Dedifferentiated amniotic fluid mesenchymal stem cell (primary cell): ENCODE results near the gene TRNT1.

Experiments
- DNase-seq: peaks from one replicate; pipeline ENCODE4 v3.0.0-alpha.2; 2016; ENCODE audit errors: extremely low spot score

Gene TRNT1

DNA sequence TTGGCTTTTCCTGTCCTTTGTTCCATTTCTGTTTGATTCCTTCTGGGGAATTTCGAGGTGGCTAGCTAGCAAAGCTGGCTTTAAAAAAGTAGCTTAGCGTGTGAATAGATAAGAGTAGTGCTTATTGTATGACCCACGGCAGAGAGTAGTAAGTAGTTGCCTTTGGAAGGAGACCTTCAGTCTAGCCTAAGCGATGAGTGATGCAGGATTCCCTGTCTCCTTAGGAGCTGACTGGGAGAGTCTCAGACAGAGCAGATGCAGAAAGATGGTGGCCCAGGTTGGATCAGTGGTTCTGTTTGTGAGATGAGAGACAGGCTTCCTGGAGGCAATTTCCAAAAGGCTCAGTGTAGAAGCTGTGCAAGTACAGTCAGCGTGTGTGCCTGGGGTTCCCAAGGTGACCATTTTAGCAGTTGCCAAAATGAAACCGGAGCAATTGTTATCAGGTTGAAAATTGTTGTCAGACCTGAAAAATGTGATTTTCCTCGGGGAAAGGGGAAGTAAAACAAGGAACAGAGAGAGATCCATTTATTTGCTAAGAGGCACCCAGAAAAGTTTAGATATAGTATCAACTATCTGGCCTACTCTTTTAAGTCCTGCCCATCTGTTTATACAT lies 15.9 kb upstream of the TRNT1 start:
- DNase-seq: no peak

GRCh38 chr3:3113042-3113709 lies 13.6 kb upstream of the TRNT1 start:
- DNase-seq: no peak

GRCh38 chr3:3117651-3118050 lies 9.1 kb upstream of the TRNT1 start:
- DNase-seq: no peak

DNA sequence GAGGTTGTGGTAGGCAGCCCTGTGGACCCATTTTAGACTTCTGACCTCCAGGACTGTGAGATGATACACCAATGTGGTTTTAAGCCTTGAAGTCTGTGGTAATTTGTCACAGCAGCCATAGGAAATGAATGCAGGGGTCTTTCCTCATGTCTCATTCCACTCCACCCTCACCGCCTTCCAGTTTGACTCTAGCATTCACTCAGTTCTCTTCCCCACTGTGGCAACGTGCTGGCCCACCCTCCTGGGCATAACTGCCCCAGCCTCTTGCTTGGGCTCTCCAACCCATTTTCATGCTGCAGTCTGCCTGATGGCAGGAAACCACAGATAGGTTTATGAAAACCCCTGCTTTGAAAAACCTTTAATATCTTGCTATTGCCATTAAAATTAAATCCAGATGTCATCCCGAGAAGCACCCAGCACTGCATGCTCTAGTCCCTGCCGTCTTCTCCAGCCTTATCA lies 7.3 kb upstream of the TRNT1 start:
- no peak for DNase-seq

DNA sequence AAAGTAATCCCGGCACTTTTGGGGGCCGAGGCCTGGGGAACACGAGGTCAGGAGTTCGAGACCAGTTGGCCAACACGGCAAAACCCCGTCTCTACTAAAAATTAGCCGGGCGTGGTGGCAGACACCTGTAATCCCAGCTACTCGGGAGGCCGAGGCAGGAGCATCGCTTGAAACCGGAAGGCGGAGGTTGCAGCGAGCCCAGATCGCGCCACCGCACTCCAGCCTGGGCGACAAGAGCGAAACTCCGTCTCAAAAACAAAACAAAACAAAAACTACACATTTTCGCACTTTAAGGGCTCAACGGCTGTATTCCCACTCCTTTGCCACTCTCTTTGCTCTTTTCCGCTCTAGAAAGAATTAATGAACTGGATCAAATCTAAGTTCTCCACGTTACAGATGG lies 763 bp upstream of the TRNT1 start:
- no peak for DNase-seq

DNA sequence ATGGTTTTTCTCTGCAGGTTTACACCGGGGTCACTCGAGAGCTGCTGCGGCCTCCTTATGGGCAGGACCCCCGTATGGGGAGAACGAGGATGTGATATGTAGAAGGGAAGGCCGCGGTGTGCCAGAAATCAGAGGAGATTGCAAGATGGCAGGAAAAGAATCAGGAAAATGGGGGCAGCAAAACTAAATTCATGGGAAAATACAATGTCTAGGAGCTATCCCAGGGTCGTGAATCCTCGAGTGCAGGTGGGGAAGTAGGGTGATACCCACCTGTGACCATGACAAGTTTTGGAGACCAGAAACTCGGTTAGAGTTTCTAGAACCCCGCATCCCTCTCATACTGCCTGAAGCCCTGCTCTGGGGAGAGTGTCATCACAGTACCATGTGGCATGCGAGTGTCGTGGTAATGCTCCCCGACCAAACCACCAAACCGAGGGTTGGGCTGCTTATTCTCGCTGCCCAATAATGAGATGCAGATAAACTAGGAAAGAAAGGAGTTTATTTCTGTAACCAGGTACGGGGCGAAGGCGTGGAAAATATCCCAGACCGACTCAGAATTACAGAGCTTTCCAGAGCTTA lies 781 bp downstream of the TRNT1 start:
- DNase-seq: no peak

DNA sequence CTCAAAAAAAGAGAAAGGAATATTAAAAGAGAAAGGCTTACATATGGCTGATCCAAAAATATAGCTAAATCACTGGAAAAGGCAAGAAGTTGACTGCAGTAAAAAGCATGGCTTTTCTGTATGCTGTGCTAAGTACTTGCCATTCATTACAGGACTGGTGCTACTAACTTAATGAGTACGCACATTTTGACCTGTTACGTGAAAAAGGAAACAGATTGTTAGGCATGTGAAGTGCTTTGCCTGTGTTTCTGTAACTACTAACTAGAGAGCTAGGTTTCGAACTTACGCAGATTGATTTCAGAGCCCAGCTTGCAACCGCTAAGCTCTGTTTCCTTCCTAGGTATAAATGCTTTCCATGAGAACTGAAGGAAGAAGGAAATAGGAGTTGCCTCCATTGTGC lies 2.8 kb downstream of the TRNT1 start:
- DNase-seq: no peak

- no peak for DNase-seq
Measured at GRCh38 chr3:3133500-3133899, 6.8 kb downstream of the TRNT1 start.

DNA sequence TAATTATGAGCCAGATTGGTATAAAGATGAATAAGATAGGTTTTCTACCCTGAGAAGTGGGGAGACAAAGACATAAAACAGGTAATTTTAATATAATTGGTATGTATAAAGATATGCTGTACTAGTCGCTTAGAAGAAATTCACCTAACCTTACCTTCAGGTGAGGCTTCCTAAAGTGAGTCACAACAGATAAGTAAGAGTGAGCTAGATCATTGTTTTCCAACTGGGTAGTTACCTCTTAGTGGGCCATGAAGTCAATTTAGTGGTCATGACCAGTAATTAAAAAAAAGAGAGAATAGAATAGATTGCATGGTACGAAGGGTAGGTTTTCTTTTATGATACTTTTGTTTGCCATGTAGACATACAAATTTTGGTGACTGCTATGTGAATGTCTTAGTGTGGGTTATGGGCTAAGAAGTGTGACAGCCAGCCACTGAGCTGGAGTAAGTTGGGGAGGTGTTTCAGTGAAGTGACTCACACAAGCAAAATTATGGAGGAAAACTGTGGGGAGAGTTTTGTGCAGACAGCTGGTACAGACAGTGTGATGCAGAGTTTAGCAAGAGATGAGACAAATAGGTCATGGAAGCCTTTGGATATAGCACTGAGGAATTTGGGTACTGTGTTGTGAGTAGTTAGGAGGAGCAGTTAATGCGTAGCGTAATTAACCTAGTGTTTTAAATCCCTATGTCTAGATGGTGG lies 8.2 kb downstream of the TRNT1 start:
- DNase-seq: no peak

- DNase-seq: no peak
Measured at GRCh38 chr3:3137526-3137925, 10.8 kb downstream of the TRNT1 start.

- DNase-seq: no peak
Measured at GRCh38 chr3:3141939-3142338, 15.2 kb downstream of the TRNT1 start.

DNA sequence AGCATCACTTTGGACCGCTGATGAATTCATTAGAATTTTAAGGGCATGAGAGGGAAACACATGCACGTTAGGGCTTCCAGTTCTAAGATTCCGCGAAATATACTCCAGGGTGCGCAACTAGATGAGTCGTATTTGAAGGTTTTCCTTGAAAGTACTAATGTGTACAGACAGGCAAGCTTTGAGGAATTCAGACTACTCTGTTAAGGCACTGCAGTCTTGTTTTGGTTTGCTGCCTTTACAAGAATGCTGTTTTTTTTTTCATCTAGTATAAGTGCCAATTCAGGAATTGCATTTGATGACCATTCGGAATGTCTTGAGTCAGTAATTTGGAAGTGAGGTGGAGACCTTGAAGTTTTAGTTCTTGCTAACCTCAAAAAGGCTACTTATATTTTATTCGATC lies 19.1 kb downstream of the TRNT1 start:
- no peak for DNase-seq

GRCh38 chr3:3149560-3149959 lies 22.8 kb downstream of the TRNT1 start:
- DNase-seq: no peak

DNA sequence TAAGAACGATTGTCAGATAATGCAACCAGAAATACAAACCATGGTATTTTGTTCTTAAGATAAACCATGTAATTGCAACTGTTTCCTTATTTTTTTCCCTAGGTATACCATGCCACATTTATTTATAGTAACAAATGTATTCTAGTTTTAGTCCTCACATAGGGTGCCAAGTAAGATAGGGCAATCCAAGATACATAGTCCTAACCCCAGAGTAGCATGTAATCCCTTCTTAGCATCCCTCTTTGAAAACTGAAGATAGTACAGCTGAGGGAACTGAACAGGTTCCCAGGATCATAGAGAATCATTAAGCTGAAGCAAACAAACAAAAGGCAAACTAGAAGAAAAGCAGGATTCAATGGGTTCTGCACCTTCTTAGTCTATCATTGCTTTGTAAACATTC lies 24.8 kb downstream of the TRNT1 start:
- DNase-seq: no peak

DNA sequence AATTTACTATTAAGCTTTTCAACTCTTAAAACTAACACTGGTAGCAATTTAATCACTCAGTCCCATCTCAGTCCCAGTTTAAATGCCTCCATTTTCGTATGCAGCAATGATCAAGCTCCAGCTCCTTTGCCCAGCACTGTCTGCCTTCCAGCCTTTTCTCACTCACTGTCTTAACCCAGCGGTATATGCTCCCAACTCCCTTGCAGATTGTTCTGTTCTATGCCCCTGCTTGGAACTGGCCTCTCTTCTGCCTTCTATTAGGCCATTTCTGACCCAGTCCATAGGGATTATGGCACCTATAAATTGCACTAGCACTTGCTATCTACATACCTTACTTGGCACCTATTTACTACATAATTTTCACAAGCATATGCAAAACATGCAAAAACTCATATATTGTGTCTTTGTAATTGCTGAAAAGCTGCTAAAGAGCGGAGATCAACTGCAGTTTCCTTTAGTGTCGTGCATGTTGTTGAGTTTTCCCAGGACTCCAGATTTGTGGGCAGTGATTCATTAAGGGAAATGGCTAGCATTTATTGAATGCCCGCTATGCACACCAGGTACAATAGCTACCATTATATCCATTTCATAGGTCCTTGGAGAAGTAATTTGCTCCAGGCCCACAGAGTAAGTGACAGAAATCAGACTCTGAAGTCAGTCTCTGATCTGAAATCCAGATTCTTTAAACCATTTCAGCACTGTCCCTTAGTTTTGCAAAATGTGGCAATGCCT lies 28.3 kb downstream of the TRNT1 start:
- no peak for DNase-seq

- DNase-seq: no peak
Measured at GRCh38 chr3:3157484-3157883, 30.7 kb downstream of the TRNT1 start.

- peak; percentile 25 for DNase-seq
Measured at GRCh38 chr3:3160826-3161225, 34.1 kb downstream of the TRNT1 start.

DNA sequence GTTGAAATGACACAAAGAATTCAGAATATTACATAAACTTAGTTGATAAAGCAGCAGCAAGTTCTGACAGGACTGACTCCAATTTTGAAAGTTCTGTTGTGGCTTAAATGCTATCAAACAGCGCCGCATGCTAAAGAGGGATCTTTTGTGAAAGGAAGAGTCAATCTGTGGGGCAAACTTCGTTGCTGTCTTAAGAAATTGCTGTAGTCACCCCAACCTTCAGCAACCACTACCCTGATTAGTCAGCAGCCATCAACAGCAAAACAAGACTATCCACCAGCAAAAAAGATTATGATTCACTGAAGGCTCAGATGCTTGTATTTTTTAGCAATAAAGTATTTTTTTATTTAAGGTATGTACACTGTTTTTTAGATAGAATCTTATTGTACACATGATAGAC lies 38.5 kb downstream of the TRNT1 start:
- DNase-seq: no peak

GRCh38 chr3:3165650-3166049 lies 38.9 kb downstream of the TRNT1 start:
- no peak for DNase-seq

- DNase-seq: no peak
Measured at GRCh38 chr3:3170998-3171397, 44.3 kb downstream of the TRNT1 start.

DNA sequence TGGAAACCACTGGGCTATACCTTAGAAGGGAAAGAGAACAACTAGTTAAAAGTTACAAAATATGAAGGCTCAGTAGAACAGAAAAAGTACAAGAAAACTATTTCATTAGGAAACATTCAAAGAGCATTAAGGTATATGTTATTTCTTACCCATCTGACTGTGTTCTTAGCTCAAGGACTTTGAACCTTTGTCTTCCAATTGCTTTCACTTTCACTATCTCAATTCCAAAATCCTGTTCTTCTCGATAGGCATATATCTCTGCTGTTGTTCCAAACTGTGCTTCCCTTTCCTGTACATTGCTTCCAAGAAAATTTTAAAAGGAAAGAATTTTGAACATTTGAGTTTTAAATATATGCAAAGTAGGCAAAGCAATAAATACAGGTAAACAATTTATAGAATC lies 45.9 kb downstream of the TRNT1 start:
- no peak for DNase-seq

DNA sequence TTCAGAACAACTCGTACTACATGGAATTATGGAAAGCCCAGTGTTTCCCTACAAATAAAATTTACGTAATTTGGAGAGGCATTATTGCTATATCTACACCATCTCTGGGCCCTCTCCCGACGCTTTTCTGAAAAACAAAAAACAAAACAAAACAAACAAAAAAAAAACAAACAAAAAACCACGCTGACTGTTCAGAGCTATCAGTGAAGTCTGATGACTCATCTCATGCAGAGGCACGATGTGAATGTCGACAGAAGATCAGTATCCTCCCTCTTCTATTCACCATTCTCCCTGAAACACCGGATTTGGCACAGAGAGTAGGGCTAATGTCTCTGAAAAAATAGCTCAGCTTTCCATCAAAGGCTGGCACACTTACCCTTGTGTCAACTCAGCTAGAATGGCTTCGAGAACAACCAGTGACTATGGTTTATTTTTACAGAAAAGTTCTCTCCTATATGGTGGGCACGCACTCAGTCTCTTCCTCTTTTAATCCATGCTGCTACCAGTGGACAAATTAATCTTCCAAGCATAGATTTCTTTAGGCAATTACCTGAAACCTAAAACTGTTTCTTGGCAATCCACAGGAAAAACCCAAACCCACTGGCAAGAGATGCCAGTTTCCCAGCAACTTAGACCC lies 51.2 kb downstream of the TRNT1 start:
- no peak for DNase-seq
